ENCODE data around the gene SCAPER.

DNA sequence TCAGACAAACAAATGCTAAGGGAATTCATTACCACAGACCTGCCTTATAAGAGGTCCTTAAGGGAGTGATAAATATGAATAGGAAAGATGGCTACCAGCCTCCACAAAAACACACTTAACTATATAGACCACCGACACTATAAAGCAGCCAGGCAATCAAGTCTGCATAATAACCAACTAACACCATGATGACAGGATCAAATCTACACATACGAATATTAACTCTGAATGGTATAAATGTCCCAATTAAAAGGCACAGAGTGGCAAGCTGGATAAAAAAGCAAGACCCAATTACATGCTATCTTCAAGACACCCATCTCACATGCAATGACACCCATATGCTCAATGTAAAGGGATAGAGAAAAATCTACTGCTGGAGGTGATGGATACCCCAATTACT lies 221.1 kb downstream of the SCAPER start:
- no peak for TF ChIP-seq CBX5 (IDR thresholded peaks at IDR 0.05; ENCODE audit: low read depth)
- TF ChIP-seq CTCF (IDR thresholded peaks at IDR 0.05 in 2 of 3, conservative IDR thresholded peaks at IDR 0.05 in 1 of 3; ENCODE audit: control insufficient read depth in 2 of 3, extremely low read depth in 1 of 3, insufficient read depth in 1 of 3, low read depth in 3 of 3, low read length in 3 of 3) = no peak

Measured in GM12878 (cell line).